Measurements from ENCODE around the gene SBSN. TPM values are rescaled to one million over a fixed set of nuclear protein-coding genes. Genes with fewer than 3 reads are reported as not detected.

Gene SBSN
- total RNA-seq, 2 experiments from 2014 or later, result not detected

DNA sequence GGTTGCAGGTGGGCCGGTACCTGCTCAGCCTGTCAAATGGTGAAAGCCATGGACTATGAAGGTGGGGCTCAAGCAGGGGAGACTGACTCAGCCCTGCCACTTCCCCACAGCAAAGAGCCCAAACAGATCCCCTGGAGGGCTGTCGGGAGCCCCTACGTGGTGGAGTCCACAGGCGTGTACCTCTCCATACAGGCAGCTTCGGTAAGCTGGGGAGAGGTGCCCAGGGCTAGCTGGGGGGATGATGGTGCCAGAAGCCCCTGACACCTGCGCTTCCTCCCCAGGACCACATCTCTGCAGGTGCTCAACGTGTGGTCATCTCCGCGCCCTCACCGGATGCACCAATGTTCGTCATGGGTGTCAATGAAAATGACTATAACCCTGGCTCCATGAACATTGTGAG is 14.1 kb upstream of the SBSN start:
- Mint-ChIP-seq H3K9me3 (no peaks in the 10 kb centered on the region), H3K27ac (no peak overlapping the region), H3K4me1 (ENCODE audit: low read depth) (peaks cover 28% of the 10 kb centered on the region), H3K4me3 (no peak overlapping the region), H3K27me3 (no peaks in the 10 kb centered on the region), H3K36me3 (ENCODE audit: low read depth) (peaks cover 28% of the 10 kb centered on the region)
- ChIA-PET POLR2A (no interaction called here), CTCF (interaction anchor here (1.2 to 1.9 kb wide), 2 partner anchors 27 to 32 kb away, joined by 3 to 6 read pairs; no protein-coding TSS in a partner anchor)
- TF ChIP-seq, protein P1, sequence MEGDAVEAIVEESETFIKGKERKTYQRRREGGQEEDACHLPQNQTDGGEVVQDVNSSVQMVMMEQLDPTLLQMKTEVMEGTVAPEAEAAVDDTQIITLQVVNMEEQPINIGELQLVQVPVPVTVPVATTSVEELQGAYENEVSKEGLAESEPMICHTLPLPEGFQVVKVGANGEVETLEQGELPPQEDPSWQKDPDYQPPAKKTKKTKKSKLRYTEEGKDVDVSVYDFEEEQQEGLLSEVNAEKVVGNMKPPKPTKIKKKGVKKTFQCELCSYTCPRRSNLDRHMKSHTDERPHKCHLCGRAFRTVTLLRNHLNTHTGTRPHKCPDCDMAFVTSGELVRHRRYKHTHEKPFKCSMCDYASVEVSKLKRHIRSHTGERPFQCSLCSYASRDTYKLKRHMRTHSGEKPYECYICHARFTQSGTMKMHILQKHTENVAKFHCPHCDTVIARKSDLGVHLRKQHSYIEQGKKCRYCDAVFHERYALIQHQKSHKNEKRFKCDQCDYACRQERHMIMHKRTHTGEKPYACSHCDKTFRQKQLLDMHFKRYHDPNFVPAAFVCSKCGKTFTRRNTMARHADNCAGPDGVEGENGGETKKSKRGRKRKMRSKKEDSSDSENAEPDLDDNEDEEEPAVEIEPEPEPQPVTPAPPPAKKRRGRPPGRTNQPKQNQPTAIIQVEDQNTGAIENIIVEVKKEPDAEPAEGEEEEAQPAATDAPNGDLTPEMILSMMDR (IDR thresholded peaks at IDR 0.05), result no peak
- ATAC-seq (no peak), DNase-seq (no peak)
- intact Hi-C loops (cut with micrococcal nuclease), result no loop called here

DNA sequence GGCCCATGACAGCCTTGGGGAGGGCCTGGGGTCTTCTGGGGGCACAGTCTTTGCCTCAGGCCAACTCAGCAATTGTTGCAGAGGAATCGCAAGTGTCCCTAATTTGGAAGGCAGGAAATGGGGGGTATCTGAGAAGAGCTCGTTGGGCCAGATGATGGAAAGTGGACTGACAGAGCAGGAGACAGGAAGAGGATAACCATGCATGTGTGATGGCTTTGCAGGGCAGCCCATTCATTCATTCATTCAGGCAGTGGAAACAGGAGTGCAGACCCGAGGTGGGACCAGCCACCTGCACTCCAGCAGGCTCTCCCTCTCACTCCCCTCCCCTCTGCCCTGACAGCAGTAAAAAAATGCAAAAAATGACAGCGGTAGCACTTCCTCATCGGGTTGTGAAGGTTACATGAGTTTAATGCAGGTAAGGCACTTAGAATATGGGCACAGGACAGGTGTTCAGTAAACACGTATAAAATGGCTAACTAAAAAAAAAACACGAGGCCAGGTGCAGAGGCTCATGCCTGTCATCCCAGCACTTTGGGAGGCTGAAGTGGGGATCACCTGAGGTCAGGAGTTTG is 12.3 kb upstream of the SBSN start:
- CTCF ChIA-PET, result interaction anchor here (1.9 kb wide), 1 partner anchor 30 kb away, joined by 6 read pairs; no protein-coding TSS in a partner anchor
- Mint-ChIP-seq H3K4me3 (no peak overlapping the region), H3K4me1 (ENCODE audit: low read depth) (peaks cover 16% of the 10 kb centered on the region), H3K36me3 (ENCODE audit: low read depth) (peaks cover 16% of the 10 kb centered on the region), H3K27ac (no peak overlapping the region), H3K27me3 (no peaks in the 10 kb centered on the region), H3K9me3 (no peaks in the 10 kb centered on the region)
- ATAC-seq (no peak), DNase-seq (no peak)
- TF ChIP-seq, protein P1 (IDR thresholded peaks at IDR 0.05), result no peak
- POLR2A ChIA-PET, result no interaction called here
- intact Hi-C loops (cut with micrococcal nuclease), result no loop called here

DNA sequence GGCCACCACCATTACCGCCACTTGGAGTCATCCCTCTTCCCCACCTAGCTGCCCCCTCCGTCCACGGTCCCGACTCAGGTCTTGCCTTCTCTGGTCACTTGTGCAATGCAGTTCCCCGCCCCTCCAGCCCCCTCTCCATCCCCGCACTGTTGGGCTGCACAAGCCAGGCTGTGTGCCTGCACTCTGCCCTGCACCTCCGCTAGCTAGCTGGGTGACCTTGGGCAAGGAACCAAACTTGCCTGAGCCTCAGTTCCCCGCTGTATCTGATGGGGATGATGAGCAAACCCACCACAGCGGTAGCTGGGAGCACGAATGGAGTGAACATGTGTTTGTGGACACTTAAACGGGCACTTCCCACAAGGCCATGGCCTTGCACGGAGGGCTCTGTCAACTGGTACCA is 11.7 kb upstream of the SBSN start:
- TF ChIP-seq, protein P1 (IDR thresholded peaks at IDR 0.05), result no peak
- H3K36me3 Mint-ChIP-seq (ENCODE audit: low read depth), result peaks cover 15% of the 10 kb centered on the region
- H3K4me1 Mint-ChIP-seq (ENCODE audit: low read depth), result peaks cover 16% of the 10 kb centered on the region
- ChIA-PET CTCF (no interaction called here), POLR2A (no interaction called here)
- no peaks in the 10 kb centered on the region for H3K27me3 Mint-ChIP-seq
- DNase-seq (no peak), ATAC-seq (no peak)
- intact Hi-C loops (cut with micrococcal nuclease), result no loop called here
- no peaks in the 10 kb centered on the region for H3K9me3 Mint-ChIP-seq
- H3K4me3 Mint-ChIP-seq, result no peak overlapping the region
- no peak overlapping the region for H3K27ac Mint-ChIP-seq

DNA sequence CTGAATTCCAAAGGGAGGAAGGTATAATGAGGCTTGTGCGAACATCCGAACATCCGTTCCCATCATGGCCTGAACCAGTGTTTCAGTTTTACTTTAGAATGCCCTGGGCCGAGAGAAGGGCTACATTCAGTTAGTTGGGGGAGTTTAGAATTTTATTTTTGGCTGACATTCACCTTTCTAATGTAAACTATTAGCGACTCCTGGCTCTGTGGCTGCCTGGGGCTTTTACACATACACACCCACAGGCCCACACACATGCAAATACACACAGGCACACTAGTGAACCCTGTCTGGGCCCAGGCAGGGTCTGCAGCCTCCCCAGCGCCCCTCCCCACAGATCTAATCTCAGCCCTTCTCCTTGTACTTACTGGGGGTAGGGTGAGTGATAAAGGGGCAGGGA is 11.2 kb upstream of the SBSN start:
- Mint-ChIP-seq H3K27ac (no peak overlapping the region), H3K4me3 (no peak overlapping the region), H3K27me3 (no peaks in the 10 kb centered on the region), H3K36me3 (ENCODE audit: low read depth) (peaks cover 10% of the 10 kb centered on the region), H3K4me1 (ENCODE audit: low read depth) (peaks cover 11% of the 10 kb centered on the region), H3K9me3 (no peaks in the 10 kb centered on the region)
- ChIA-PET CTCF (interaction anchor here (2.5 kb wide), 1 partner anchor 10 kb away, joined by 10 read pairs; no protein-coding TSS in a partner anchor), POLR2A (interaction anchor here (0.7 kb wide), 1 partner anchor 75 kb away, joined by 3 read pairs; no protein-coding TSS in a partner anchor)
- intact Hi-C loops (cut with micrococcal nuclease), result no loop called here
- ATAC-seq, result no peak
- no peak for DNase-seq
- TF ChIP-seq, protein P1 (IDR thresholded peaks at IDR 0.05), result no peak

DNA sequence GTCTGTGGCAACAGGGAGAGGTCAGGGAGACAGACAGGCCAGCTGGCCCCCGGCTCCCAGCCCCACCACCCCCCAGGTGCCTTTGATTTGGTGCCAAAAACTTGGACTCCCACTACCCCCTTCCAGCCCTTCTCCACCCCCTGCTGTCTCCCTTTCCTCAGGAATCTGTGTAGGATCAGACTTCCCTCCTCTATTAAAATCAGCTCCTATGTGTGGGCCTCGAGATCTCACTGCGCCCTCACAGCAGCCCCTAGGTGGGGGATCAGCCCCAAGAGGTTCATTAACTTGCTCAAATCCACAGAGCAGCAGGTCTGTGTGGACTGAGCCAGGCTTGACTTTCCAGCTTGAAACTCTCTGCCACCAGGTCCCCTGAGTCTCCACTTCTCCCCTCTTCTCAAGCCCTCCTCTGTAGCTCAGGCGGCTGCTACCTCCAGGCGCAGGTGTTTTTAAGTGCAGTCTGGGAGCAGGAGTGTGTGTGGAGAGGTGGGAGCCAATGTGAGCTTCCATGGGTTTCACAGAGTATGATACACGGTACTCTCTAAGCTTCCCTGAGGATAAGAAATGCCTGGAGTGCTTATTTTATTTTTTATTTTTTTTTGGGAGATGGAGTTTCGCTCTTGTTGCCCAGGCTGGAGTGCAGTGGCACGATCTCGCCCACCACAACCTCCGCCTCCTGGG is 6.8 kb upstream of the SBSN start:
- intact Hi-C loops (cut with micrococcal nuclease), result no loop called here
- DNase-seq, result no peak
- ChIA-PET POLR2A (interaction anchor here (2.2 kb wide), 1 partner anchor 9 kb away, joined by 7 read pairs; no protein-coding TSS in a partner anchor), CTCF (interaction anchor here (1.4 to 1.9 kb wide), 5 partner anchors 13 to 476 kb away, joined by 3 to 8 read pairs (median 3); no protein-coding TSS in a partner anchor)
- Mint-ChIP-seq H3K9me3 (no peaks in the 10 kb centered on the region), H3K27ac (no peak overlapping the region), H3K4me3 (no peak overlapping the region), H3K4me1 (ENCODE audit: low read depth) (peaks cover 12% of the 10 kb centered on the region), H3K27me3 (peaks cover 13% of the 10 kb centered on the region), H3K36me3 (ENCODE audit: low read depth) (no peaks in the 10 kb centered on the region)
- no peak for ATAC-seq
- TF ChIP-seq, protein P1 (IDR thresholded peaks at IDR 0.05), result no peak

Data from activated CD8-positive, alpha-beta T cell treated with anti-CD3 and anti-CD28 coated beads for 36 hours (primary cell).